Stimulated activated naive CD8-positive, alpha-beta T cell treated with anti-CD3 and anti-CD28 coated beads, Interleukin-15, amount 100 ng/mL, for 72 hours (primary cell): ENCODE data around the gene PLA2R1.
A peak's percentile ranks its signal among the peaks of the same experiment; 100 is the strongest.
"Not testable (repeated sequence)": the region's sequence is repeated elsewhere in the genome, so short reads cannot be mapped to it uniquely, and the experiment has no call there.

Source experiments
- ATAC-seq: fragments of 150-1000 bp; cut with Tn5 transposase; 2 replicates; pipeline ENCODE4 v1.10.0; 2021; ENCODE audit warnings: mild to moderate bottlenecking, moderate library complexity
- DNase-seq, 2 donors: peaks; one replicate each; pipeline ENCODE4 v3.0.0; 2021 to 2022
- H3K27ac Mint-ChIP-seq, 2 donors: one replicate each; pipeline ENCODE4 v1.8.0; 2022; ENCODE audit warnings: mild to moderate bottlenecking in 2 of 2, mixed read lengths in 2 of 2, moderate library complexity in 2 of 2
- H3K27me3 Mint-ChIP-seq: one replicate; pipeline ENCODE4 v1.8.0; 2022; ENCODE audit warnings: mixed read lengths
- H3K4me1 Mint-ChIP-seq: one replicate; pipeline ENCODE4 v1.8.0; 2022; ENCODE audit warnings: mild to moderate bottlenecking, mixed read lengths
- H3K4me3 Mint-ChIP-seq, 2 donors: one replicate each; pipeline ENCODE4 v1.8.0; 2022; ENCODE audit warnings: mild to moderate bottlenecking in 2 of 2, mixed read lengths in 2 of 2, moderate library complexity in 1 of 2
- H3K9me3 Mint-ChIP-seq, 2 donors: one replicate each; pipeline ENCODE4 v1.8.0; 2022; ENCODE audit warnings: mixed read lengths in 2 of 2

PLA2R1 gene

GRCh38 chr2:160051371-160051800 is 11.0 kb downstream of the PLA2R1 start:
- DNase-seq (no peak), ATAC-seq (no peak)
- no peak overlapping the region for H3K4me3 Mint-ChIP-seq
- no peaks in the 10 kb centered on the region for H3K9me3 Mint-ChIP-seq
- no peak overlapping the region for H3K27ac Mint-ChIP-seq
- H3K27me3 Mint-ChIP-seq: peaks cover 16% of the 10 kb centered on the region
- no peaks in the 10 kb centered on the region for H3K4me1 Mint-ChIP-seq

DNA sequence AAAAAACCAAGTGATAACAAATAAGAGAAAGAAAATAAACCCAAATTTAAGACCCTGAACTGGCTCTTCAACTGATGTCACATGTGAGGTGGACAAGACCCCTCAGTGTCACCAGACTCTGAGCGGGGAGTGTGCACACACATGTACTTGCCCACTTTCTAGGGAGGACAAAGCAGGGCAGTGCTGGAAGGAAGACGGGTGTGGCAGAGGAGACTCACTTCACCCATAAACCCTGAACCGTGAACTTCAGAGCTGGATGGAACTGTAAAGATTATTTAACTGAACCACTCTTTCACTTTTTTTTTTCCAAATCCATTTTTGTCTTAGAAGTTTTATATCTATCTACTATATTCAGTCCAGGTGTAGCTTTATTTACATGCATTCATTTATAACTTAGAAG is 12.3 kb downstream of the PLA2R1 start:
- Mint-ChIP-seq H3K27me3 (peaks cover 14% of the 10 kb centered on the region), H3K4me3 (no peak overlapping the region), H3K27ac (no peak overlapping the region), H3K9me3 (no peaks in the 10 kb centered on the region), H3K4me1 (no peaks in the 10 kb centered on the region)
- DNase-seq: no peak
- ATAC-seq: no peak

GRCh38 chr2:160045703-160046210 is 16.7 kb downstream of the PLA2R1 start:
- ATAC-seq (no peak), DNase-seq (no peak)
- Mint-ChIP-seq H3K27me3 (no peaks in the 10 kb centered on the region), H3K9me3 (no peaks in the 10 kb centered on the region), H3K4me1 (no peaks in the 10 kb centered on the region), H3K4me3 (no peak overlapping the region), H3K27ac (no peak overlapping the region)

DNA sequence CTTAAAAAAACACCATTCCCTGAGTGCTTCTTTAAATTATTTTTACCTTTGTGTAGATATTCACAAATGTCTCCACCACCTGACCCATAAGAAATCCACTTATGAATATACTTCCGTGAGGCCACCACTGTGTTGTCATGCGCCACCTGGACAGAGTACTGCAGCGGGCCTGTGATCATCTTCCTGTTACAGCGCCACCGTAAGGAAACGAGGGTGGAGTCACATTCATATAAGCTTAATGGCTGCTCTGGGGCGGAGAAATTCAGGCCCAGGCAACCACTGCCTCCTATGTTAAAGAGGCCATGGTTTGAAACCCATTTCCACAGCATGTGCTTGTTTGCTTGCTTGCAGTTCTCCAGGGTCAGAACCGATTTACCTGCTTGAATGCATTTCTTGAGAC is 17.7 kb downstream of the PLA2R1 start:
- ATAC-seq: no peak
- H3K27me3 Mint-ChIP-seq: no peaks in the 10 kb centered on the region

DNA sequence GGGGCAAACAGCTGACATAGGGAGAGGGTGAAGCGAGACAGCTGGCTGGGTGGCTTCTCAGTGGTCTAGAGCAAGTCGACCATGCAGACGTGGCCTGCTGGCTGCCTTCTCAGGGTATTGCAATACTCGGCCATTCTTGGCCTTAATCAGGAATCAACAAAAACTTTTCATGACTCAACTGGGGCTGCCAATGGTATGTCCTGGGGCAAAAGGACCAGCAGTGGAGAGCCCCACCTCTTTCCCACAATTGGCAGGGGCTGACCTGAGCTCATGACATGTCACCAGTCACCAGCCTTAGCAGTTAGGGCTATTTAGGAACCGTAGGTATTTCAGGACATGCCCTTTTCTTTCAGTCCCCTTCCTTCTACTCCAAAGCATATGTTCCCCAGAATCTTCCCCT is 19.1 kb downstream of the PLA2R1 start:
- H3K27ac Mint-ChIP-seq: no peak overlapping the region
- no peak overlapping the region for H3K4me3 Mint-ChIP-seq
- DNase-seq (no peak), ATAC-seq (no peak)
- H3K9me3 Mint-ChIP-seq: no peaks in the 10 kb centered on the region
- H3K27me3 Mint-ChIP-seq: no peaks in the 10 kb centered on the region
- no peaks in the 10 kb centered on the region for H3K4me1 Mint-ChIP-seq

More for the DNA sequence above, 17.7 kb downstream of the PLA2R1 start:
- DNase-seq: no peak
- H3K4me3 Mint-ChIP-seq: no peak overlapping the region
- H3K4me1 Mint-ChIP-seq: no peaks in the 10 kb centered on the region
- H3K27ac Mint-ChIP-seq: no peak overlapping the region
- H3K9me3 Mint-ChIP-seq: no peaks in the 10 kb centered on the region

GRCh38 chr2:160042054-160042453 is 20.4 kb downstream of the PLA2R1 start:
- Mint-ChIP-seq H3K4me1 (no peaks in the 10 kb centered on the region), H3K4me3 (no peak overlapping the region), H3K27ac (no peak overlapping the region), H3K27me3 (no peaks in the 10 kb centered on the region), H3K9me3 (no peaks in the 10 kb centered on the region)
- ATAC-seq (peak; percentile 69), DNase-seq (peak in 1 of 2 donors; percentile 14)

DNA sequence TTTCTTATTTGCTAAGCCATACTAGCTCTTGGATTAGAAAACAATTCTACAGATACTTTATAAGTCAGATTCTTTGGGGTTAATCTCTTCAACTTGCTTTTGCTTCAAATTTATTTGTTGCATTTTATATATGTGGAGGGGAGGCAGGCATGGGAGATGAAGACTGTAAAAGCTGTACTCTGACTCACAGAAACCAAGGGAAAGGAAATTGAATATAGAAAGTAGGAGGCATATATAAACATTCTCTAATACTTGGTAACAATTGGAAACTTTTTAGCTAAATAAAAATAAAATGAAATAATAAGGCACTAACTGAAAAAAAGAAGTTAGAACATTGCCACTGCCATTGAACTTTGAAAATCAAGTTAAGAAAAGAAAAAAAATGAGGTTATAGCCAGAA is 21.3 kb downstream of the PLA2R1 start:
- Mint-ChIP-seq H3K4me3 (no peak overlapping the region), H3K27me3 (no peaks in the 10 kb centered on the region), H3K4me1 (no peaks in the 10 kb centered on the region), H3K27ac (no peak overlapping the region), H3K9me3 (no peaks in the 10 kb centered on the region)
- no peak for DNase-seq
- ATAC-seq: no peak

DNA sequence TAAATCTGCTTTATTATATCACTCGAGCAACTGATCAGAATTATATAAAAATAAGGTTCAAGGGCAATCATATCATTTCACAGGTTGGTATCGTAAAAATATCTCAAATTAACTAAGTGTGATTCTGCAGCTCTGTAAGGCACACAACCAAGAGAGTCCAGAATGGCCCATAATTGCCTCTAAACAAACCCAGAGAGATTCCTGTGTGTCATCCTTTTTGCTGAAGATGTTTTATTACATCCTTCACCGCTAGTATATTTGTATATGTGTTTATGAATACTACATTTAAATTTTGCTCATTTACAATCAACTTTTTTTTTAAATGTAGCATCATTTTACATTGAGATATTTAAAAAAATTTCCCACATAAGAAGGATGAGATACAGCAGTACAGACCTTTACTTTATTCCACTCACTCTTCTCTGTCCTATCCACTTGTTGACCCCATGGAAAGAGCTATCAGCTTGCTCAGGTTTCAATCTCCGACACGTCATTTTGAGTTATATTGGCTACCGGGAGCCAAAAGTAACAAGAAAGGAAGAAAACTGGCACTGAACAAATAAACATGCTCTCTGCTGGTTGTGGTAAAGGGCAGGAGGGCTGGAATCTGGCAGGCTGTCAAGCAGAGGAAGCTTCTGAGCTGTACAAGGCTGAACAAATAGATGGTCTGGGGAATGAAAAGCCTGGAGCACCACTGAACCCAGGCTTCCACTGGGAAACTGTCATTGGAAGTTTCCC is 23.1 kb downstream of the PLA2R1 start:
- H3K4me1 Mint-ChIP-seq: no peaks in the 10 kb centered on the region
- no peak overlapping the region for H3K27ac Mint-ChIP-seq
- ATAC-seq (no peak), DNase-seq (no peak)
- H3K4me3 Mint-ChIP-seq: no peak overlapping the region
- no peaks in the 10 kb centered on the region for H3K9me3 Mint-ChIP-seq
- H3K27me3 Mint-ChIP-seq: no peaks in the 10 kb centered on the region

DNA sequence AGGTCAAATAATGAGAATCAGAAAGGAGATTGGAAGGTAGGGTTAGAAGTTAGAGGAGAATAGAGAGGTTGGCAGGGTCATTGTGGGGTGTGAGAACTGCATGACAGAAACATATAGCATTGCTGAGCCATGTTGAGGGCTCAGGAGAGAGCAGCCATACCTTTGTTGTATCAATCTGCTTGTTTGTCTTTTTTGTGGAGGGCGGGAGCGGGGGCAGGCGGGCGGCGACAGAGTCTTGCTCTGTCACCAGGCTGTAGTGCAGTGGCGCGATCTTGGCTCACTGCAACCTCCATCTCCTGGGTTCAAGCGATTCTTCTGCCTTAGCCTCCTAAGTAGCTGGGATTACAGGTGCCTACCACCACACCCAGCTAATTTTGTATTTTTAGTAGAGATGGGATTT is 23.8 kb downstream of the PLA2R1 start:
- H3K27me3 Mint-ChIP-seq, H3K4me1 Mint-ChIP-seq, H3K27ac Mint-ChIP-seq, H3K4me3 Mint-ChIP-seq, DNase-seq, ATAC-seq, H3K9me3 Mint-ChIP-seq: not testable (repeated sequence)

DNA sequence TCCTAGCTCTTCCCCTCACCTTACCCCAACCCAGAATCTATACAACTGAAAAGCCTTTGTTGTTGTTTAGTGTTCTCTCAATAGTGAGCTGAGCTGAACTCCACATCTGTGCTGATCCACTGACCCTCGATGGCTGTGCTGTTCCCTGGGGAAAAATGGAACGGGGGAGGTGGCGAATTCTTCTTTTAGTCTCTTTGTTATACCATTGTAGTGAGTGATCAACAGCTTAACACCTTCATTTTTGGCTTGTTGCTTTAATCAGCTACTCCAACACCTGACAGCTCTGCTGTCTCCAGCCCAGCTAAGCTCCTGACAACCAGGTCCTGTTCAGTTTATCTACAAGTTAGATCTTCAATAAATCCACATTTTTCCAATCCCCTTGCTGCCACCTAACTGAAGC is 25.7 kb downstream of the PLA2R1 start:
- H3K9me3 Mint-ChIP-seq: no peaks in the 10 kb centered on the region
- no peak overlapping the region for H3K4me3 Mint-ChIP-seq
- H3K27ac Mint-ChIP-seq: no peak overlapping the region
- DNase-seq (no peak), ATAC-seq (no peak)
- H3K4me1 Mint-ChIP-seq: no peaks in the 10 kb centered on the region
- no peaks in the 10 kb centered on the region for H3K27me3 Mint-ChIP-seq

- H3K9me3 Mint-ChIP-seq: no peaks in the 10 kb centered on the region
- H3K27me3 Mint-ChIP-seq: no peaks in the 10 kb centered on the region
- no peak overlapping the region for H3K4me3 Mint-ChIP-seq
- ATAC-seq (no peak), DNase-seq (no peak)
- no peaks in the 10 kb centered on the region for H3K4me1 Mint-ChIP-seq
- no peak overlapping the region for H3K27ac Mint-ChIP-seq
Observed at GRCh38 chr2:160035125-160035524, 27.3 kb downstream of the PLA2R1 start.

DNA sequence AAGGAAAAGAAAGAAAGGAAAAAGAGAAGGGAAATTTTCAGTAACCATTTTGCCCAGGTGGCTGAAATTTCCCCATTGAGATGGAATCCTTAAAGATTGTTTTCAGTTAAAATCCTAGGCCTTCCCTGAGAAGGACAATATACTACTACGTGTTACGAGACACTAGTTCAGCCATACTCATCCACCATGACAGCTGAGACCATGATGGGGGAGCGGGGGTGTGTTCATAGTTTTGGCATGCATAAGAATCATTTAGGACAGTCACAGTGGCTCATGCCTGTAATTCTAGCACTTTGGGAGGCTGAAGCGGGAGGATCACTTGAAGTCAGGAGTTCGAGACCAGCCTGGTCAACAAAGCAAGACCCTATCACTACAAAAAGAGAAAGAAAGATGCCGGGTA is 28.0 kb downstream of the PLA2R1 start:
- H3K9me3 Mint-ChIP-seq: no peaks in the 10 kb centered on the region
- no peaks in the 10 kb centered on the region for H3K4me1 Mint-ChIP-seq
- ATAC-seq (no peak), DNase-seq (no peak)
- no peak overlapping the region for H3K4me3 Mint-ChIP-seq
- no peak overlapping the region for H3K27ac Mint-ChIP-seq
- H3K27me3 Mint-ChIP-seq: no peaks in the 10 kb centered on the region

- H3K4me1 Mint-ChIP-seq: no peaks in the 10 kb centered on the region
- DNase-seq: no peak
Observed at GRCh38 chr2:160033732-160034392, 28.6 kb downstream of the PLA2R1 start.

DNA sequence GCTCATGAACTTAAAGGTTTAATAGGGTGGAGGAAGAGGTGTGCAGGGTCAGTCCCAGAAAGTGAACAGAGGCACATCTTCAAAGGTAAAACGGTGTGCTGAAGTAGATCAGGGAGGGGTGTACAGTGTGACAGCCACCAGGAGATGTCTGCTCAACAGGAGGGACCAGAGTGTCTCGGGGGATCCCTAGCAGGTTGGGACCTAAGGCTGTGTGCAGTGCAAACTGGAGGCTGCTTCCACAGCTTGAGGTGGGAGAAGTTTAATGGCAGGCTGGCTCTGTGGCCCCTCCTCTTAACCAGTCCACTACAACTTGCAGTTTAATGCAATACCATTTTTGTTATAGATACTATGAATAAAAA is 33.2 kb downstream of the PLA2R1 start:
- peaks cover 21% of the 10 kb centered on the region for H3K27me3 Mint-ChIP-seq
- no peaks in the 10 kb centered on the region for H3K9me3 Mint-ChIP-seq
- no peak for DNase-seq
- ATAC-seq: peak; percentile 33
- H3K27ac Mint-ChIP-seq: no peak overlapping the region
- H3K4me3 Mint-ChIP-seq: no peak overlapping the region
- no peaks in the 10 kb centered on the region for H3K4me1 Mint-ChIP-seq

More at GRCh38 chr2:160033732-160034392, 28.6 kb downstream of the PLA2R1 start:
- Mint-ChIP-seq H3K4me3 (no peak overlapping the region), H3K27me3 (peaks cover 2% of the 10 kb centered on the region), H3K27ac (no peak overlapping the region), H3K9me3 (no peaks in the 10 kb centered on the region)
- no peak for ATAC-seq

GRCh38 chr2:160028431-160029269 is 33.8 kb downstream of the PLA2R1 start:
- DNase-seq: no peak
- Mint-ChIP-seq H3K9me3 (no peaks in the 10 kb centered on the region), H3K27me3 (peaks cover 24% of the 10 kb centered on the region), H3K4me3 (no peak overlapping the region), H3K27ac (no peak overlapping the region), H3K4me1 (no peaks in the 10 kb centered on the region)
- ATAC-seq: no peak

DNA sequence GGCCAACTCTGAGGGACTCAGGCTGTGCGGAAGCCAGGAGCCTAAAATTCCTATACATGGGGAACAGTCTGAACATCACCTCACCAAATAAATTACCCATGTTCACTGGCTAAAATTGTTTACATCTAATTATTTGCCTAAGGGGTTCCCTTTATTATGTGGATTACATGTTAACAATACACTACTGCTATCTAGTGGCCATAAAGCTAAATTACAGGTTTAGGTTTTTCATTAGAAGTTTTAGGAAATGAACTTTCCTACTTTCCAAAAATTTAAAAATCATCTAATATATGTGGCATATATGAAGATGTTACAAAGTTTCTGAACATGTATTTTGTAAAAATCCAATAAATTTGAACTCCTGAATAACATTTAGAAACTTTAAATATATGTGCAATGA is 40.3 kb downstream of the PLA2R1 start:
- H3K27ac Mint-ChIP-seq: no peak overlapping the region
- H3K4me3 Mint-ChIP-seq: no peak overlapping the region
- ATAC-seq (no peak), DNase-seq (no peak)
- H3K9me3 Mint-ChIP-seq: peaks cover 0 to 6% of the 10 kb centered on the region in 2 donors
- no peaks in the 10 kb centered on the region for H3K4me1 Mint-ChIP-seq
- H3K27me3 Mint-ChIP-seq: peaks cover 20% of the 10 kb centered on the region
